MM.1S (cell line): ENCODE data around the gene PMM2.

Experiments used
- EZH2 ChIP-seq: fragments of 300-600 bp; sonication (generic); optimal IDR thresholded peaks from 2 replicates; pipeline ENCODE3; 2017; ENCODE audit warnings: low read depth, mild to moderate bottlenecking, antibody characterized with exemption, low read length, mixed read lengths
- EZH2phosphoT487 ChIP-seq: fragments of 300-600 bp; sonication (generic); IDR thresholded peaks from 2 replicates; pipeline ENCODE4 v1.6.1; 2018; ENCODE audit warnings: antibody characterized with exemption, low read length
- TF ChIP-seq, protein P1 (sequence below): fragments of 300-600 bp; sonication (generic); IDR thresholded peaks from 2 replicates; pipeline ENCODE4 v1.5.1; 2016; ENCODE audit warnings: antibody characterized with exemption, low read length, mixed read lengths

DNA sequence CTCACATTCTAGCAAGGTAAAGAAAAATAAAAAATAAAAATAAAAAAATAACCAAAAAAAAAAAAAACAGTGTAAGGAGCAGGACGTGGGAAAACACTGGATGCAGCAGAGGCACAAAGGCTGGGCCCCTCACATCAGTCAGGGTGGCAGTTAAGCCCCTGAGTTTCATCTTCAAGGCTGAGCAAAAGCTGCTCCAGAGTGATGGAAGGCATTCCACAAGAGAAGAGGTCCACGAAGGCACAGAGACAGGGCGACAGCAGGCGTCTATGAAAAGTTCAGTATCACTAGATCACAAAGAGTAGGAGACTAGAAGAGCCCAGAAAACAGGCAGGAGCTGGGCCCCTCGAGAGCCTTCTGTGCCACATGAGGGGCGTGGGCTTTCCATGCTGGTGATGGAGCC, 12.2 kb upstream of the PMM2 start:
- TF ChIP-seq, protein P1, sequence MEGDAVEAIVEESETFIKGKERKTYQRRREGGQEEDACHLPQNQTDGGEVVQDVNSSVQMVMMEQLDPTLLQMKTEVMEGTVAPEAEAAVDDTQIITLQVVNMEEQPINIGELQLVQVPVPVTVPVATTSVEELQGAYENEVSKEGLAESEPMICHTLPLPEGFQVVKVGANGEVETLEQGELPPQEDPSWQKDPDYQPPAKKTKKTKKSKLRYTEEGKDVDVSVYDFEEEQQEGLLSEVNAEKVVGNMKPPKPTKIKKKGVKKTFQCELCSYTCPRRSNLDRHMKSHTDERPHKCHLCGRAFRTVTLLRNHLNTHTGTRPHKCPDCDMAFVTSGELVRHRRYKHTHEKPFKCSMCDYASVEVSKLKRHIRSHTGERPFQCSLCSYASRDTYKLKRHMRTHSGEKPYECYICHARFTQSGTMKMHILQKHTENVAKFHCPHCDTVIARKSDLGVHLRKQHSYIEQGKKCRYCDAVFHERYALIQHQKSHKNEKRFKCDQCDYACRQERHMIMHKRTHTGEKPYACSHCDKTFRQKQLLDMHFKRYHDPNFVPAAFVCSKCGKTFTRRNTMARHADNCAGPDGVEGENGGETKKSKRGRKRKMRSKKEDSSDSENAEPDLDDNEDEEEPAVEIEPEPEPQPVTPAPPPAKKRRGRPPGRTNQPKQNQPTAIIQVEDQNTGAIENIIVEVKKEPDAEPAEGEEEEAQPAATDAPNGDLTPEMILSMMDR, result no peak
- TF ChIP-seq EZH2 (no peak), EZH2phosphoT487 (no peak)
